ENCODE results near the gene C3orf52.

C3orf52 gene

DNA sequence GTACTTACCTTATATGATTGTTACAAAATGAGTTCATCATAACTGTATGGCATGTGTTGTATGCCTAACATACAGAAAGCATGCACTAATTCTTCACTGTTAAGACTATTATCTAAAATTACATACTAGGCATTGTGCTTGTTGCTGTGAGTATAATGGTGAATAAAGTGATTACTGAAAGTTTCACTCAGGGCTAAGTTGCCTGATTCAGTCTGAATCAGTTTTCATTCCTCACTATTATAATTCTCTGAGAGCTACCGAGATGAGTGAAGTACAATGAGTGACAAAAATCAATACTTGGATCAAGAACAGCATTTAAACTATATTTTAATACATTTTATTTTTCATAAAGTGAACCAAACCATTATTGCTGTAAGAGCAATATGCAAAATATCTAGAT, 54.4 kb downstream of the C3orf52 start:
- H3K36me3 ChIP-seq (ENCODE audit: control insufficient read depth, insufficient read depth, low read length) = no peaks in the 10 kb centered on the region
- H3K9me3 ChIP-seq (ENCODE audit: control insufficient read depth, insufficient read depth, low read depth, low read length) = peaks cover 10% of the 10 kb centered on the region; the same call in 1 of the 2 replicates
- H3K27ac ChIP-seq (ENCODE audit: low read depth, low read length) = no peak overlapping the region
- H3K9ac ChIP-seq (ENCODE audit: low read length) = no peak overlapping the region
- H3K4me3 ChIP-seq (ENCODE audit: low read depth, low read length) = no peak overlapping the region
- H3K4me1 ChIP-seq (ENCODE audit: control insufficient read depth, insufficient read depth, low read length) = peaks cover 25% of the 10 kb centered on the region
- no peaks in the 10 kb centered on the region for H3K27me3 ChIP-seq (ENCODE audit: control insufficient read depth, insufficient read depth, low read length)

GRCh38 chr3:112141293-112141692, 55.1 kb downstream of the C3orf52 start:
- H3K4me1 ChIP-seq (ENCODE audit: control insufficient read depth, insufficient read depth, low read length) = peaks cover 21% of the 10 kb centered on the region
- peaks cover 10% of the 10 kb centered on the region; the same call in 1 of the 2 replicates for H3K9me3 ChIP-seq (ENCODE audit: control insufficient read depth, insufficient read depth, low read depth, low read length)
- no peaks in the 10 kb centered on the region for H3K36me3 ChIP-seq (ENCODE audit: control insufficient read depth, insufficient read depth, low read length)
- H3K9ac ChIP-seq (ENCODE audit: low read length) = no peak overlapping the region
- H3K27ac ChIP-seq (ENCODE audit: low read depth, low read length) = no peak overlapping the region
- H3K27me3 ChIP-seq (ENCODE audit: control insufficient read depth, insufficient read depth, low read length) = no peaks in the 10 kb centered on the region
- H3K4me3 ChIP-seq (ENCODE audit: low read depth, low read length) = no peak overlapping the region

DNA sequence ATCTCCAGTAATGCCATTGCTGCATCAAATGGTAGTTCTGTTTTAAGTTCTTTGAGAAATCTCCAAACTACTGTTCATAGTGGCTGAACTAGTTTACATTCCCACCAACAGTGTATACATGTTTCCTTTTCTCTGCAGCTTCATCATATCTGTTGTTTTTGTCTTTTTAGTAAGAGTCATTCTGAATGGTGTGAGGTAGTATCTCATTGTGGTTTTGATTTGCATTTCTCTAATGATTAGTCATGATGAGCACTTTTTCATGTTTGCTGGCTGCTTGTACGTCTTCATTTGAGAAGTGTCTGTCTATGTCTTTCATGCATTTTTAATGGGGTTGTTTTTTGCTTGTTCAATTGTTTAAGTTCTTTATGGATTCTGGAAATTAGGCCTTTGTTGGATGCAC, 57.1 kb downstream of the C3orf52 start:
- H3K9ac ChIP-seq (ENCODE audit: low read length) = no peak overlapping the region
- no peaks in the 10 kb centered on the region for H3K27me3 ChIP-seq (ENCODE audit: control insufficient read depth, insufficient read depth, low read length)
- H3K9me3 ChIP-seq (ENCODE audit: control insufficient read depth, insufficient read depth, low read depth, low read length) = peaks cover 14% of the 10 kb centered on the region; the same call in 1 of the 2 replicates
- H3K4me1 ChIP-seq (ENCODE audit: control insufficient read depth, insufficient read depth, low read length) = peaks cover 3% of the 10 kb centered on the region; the same call in 1 of the 2 replicates
- no peak overlapping the region for H3K4me3 ChIP-seq (ENCODE audit: low read depth, low read length)
- H3K36me3 ChIP-seq (ENCODE audit: control insufficient read depth, insufficient read depth, low read length) = no peaks in the 10 kb centered on the region
- H3K27ac ChIP-seq (ENCODE audit: low read depth, low read length) = no peak overlapping the region

- Histone ChIP-seq H3K27me3 (ENCODE audit: control insufficient read depth, insufficient read depth, low read length) (no peaks in the 10 kb centered on the region), H3K36me3 (ENCODE audit: control insufficient read depth, insufficient read depth, low read length) (no peaks in the 10 kb centered on the region), H3K27ac (ENCODE audit: low read depth, low read length) (no peak overlapping the region)
These were observed 57.5 kb downstream of the C3orf52 start for GRCh38 chr3:112143689-112144088.

DNA sequence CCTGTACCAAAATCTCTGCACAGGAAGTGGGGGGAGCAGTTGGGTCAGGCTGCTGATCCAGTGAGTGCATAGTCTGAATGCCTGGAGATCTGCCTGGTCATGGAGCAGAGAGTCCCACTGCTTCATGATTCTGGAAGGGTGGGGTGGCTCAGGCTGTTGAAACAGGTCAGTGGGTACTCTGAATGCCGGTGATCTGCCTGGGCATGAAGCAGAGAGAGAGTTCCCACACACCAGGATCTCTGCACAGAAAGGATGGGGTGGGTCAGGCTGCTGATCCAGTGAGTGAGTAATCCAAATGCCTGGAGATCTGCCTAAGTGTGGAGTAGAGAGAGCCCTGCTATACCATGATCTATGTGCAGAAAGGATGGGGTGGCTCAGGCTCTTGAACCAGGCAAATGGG, 62.9 kb downstream of the C3orf52 start:
- H3K9me3 ChIP-seq (ENCODE audit: control insufficient read depth, insufficient read depth, low read depth, low read length) = peaks cover 26% of the 10 kb centered on the region
- no peaks in the 10 kb centered on the region for H3K36me3 ChIP-seq (ENCODE audit: control insufficient read depth, insufficient read depth, low read length)
- H3K9ac ChIP-seq (ENCODE audit: low read length) = no peak overlapping the region
- H3K4me3 ChIP-seq (ENCODE audit: low read depth, low read length) = no peak overlapping the region
- H3K27ac ChIP-seq (ENCODE audit: low read depth, low read length) = no peak overlapping the region
- H3K4me1 ChIP-seq (ENCODE audit: control insufficient read depth, insufficient read depth, low read length) = no peaks in the 10 kb centered on the region
- no peaks in the 10 kb centered on the region for H3K27me3 ChIP-seq (ENCODE audit: control insufficient read depth, insufficient read depth, low read length)

More at GRCh38 chr3:112143689-112144088, 57.5 kb downstream of the C3orf52 start:
- Histone ChIP-seq H3K4me1 (ENCODE audit: control insufficient read depth, insufficient read depth, low read length) (no peaks in the 10 kb centered on the region), H3K9ac (ENCODE audit: low read length) (no peak overlapping the region), H3K9me3 (ENCODE audit: control insufficient read depth, insufficient read depth, low read depth, low read length) (peaks cover 16% of the 10 kb centered on the region), H3K4me3 (ENCODE audit: low read depth, low read length) (no peak overlapping the region)

DNA sequence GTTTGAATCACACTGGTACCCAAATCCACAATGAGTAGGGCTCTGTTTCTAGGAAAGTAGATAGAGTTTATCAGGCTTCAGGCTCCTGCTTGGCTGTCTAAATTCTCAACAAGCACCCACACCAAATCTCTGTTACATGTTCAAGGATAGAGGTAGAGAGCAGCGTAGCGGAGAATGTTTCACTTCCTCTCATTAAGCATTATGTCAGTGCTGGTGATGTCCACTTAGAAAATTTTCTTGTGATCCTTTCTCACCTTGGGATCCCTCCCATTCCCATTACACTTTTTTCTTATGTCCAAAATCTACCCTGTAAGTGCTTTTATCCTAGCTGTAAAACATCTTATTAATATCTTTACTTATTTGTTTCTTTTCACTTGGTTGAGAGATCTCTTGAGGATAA, 81.6 kb downstream of the C3orf52 start:
- no peak overlapping the region for H3K9ac ChIP-seq (ENCODE audit: low read length)
- H3K36me3 ChIP-seq (ENCODE audit: control insufficient read depth, insufficient read depth, low read length) = no peaks in the 10 kb centered on the region
- H3K9me3 ChIP-seq (ENCODE audit: control insufficient read depth, insufficient read depth, low read depth, low read length) = peaks cover 9% of the 10 kb centered on the region
- H3K4me3 ChIP-seq (ENCODE audit: low read depth, low read length) = no peak overlapping the region
- H3K27me3 ChIP-seq (ENCODE audit: control insufficient read depth, insufficient read depth, low read length) = no peaks in the 10 kb centered on the region
- H3K27ac ChIP-seq (ENCODE audit: low read depth, low read length) = no peak overlapping the region
- no peaks in the 10 kb centered on the region for H3K4me1 ChIP-seq (ENCODE audit: control insufficient read depth, insufficient read depth, low read length)

All from HUES6 (cell line).